HG02759 (cell line): ENCODE measurements around the gene PROX1.

Experiments used
- ATAC-seq: cut with Tn5 transposase; IDR thresholded peaks from one replicate; pipeline ENCODE4 v1.9.1; 2021; ENCODE audit warnings: mild to moderate bottlenecking, moderate library complexity; ENCODE audit not compliant: unreplicated experiment

PROX1 gene

DNA sequence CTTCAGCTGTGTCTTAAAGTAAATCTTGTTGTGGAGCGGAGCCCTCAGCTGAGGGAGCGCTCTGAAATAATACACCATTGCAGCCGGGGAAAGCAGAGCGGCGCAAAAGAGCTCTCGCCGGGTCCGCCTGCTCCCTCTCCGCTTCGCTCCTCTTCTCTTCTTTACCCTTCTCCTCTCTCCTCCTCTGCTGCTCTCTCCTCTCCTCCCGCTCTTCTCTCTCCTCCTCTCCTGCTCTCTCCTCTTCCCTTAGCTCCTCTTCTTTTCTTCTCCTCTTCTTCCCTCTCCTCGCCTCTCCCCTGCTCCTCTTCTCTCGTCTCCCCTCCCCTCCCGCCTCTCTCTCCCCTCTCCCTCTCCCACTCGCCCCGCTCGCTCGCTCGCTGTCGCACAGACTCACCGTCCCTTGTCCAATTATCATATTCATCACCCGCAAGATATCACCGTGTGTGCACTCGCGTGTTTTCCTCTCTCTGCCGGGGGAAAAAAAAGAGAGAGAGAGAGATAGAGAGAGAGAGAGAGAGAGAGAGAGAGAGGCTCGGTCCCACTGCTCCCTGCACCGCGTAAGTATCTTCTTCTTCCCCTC, at the start of gene PROX1:
Gene PROX1, plus strand, starts transcription at position 47 of the 580 bp plus-strand sequence. CDS start 8,563 bp downstream, outside the sequence.
- ATAC-seq, result peak; percentile 9

DNA sequence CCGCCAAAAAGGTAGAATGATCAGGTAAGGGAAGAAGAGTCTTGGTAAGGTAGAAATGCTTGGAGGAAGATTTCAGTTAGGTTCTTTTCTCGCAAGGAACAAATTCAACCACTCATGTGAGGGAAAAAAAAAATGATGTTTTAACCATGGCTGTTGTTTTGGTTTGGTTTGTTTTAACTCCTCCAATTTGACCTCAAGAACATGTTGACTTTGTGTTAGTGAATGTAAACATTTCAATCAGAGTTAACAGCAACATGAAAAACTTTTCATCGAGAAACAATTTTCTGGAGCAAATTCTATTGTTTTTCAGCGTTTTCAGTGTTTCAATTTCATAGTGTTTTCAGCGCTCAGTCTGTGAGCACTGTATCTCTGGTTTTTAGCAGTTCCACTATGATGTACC, 49.0 kb upstream of the PROX1 start:
- ATAC-seq, result no peak

DNA sequence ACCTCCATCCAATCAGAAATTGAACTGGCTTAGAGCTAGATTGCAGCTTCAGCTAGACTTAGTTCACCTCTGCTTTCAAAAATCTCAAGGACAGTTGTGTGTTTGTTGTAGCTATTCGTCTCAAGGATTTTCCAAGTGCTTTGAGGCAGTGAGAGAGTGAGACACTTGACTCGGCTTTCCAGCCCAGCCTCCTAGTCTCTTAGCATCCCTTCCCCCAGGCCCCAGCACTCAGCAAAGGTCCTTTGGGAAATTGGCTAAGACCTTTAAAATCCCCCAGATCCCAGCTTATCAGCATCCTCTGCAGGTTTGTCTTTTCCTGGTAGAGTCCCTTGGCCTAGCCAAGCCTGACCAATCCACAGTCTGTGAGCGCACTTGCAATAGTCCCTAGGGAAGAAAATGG, 47.9 kb upstream of the PROX1 start:
- no peak for ATAC-seq

DNA sequence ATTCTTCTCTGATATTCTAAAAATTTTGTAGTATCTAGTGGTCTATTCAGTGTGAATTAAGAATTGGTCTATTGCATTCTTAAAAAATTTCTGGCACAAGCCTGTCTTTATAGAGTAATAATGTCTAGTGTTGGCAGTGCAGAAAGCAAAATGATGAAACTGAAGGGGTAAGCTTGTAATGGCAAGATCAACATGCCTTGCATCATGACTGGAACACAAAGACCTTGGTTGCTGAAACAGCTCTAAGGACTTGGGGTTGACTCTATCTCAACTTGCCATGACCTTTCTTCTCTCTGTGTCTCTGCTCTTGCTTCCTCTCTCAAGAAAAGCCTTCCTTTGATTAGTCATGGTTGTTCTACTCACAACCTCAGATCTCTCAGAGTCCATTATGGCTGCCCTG, 46.8 kb upstream of the PROX1 start:
- ATAC-seq, result no peak

GRCh38 chr1:213942061-213942460, 45.7 kb upstream of the PROX1 start:
- no peak for ATAC-seq

DNA sequence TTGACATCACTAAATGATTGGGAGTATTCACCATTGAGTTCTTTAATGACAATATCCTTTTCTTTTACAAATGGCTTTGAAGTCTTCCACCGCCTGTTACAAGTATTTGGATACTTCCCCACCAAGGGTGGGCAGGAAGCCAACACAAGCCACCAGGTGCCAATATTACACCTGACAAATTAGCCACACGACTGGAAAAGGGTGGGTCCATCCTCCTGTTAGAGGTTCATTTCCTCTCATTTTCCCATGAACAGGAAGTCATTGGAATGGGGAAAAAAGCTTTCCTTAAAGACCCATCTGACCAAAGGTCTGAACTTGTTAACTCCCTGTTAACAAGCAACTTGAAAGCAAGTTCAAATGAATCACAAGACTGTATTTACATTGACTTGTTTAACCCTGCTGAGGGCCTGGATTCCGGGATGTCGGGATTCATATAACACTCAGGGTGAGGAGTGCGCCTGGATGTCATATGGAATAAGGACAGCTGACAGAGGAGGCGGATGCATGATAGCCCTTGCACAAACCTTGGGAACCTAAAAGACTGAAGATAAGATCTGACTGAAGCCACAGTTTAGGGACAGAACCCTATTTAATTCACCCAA, 40.5 kb upstream of the PROX1 start:
- ATAC-seq, result no peak

GRCh38 chr1:213951876-213952275, 35.9 kb upstream of the PROX1 start:
- no peak for ATAC-seq

DNA sequence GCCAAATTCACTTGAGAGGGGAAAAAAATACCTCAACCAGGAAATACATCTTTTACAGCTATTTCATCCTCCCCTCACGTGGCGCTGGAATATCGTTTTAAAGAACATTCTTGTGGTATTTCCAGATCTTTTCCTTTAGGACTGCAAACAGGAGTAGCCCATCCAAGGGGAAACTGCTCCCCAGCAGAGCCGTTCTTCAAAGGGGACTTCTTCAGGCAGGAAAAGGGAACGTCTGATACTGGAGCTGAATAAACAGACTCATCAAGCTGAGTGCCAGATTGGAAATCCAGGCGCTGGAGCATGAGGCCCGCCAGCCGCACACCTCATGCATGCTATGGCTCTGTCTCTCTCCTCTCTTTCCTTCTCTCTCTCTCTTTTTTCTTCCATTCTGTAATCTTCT, 34.0 kb upstream of the PROX1 start:
- no peak for ATAC-seq

DNA sequence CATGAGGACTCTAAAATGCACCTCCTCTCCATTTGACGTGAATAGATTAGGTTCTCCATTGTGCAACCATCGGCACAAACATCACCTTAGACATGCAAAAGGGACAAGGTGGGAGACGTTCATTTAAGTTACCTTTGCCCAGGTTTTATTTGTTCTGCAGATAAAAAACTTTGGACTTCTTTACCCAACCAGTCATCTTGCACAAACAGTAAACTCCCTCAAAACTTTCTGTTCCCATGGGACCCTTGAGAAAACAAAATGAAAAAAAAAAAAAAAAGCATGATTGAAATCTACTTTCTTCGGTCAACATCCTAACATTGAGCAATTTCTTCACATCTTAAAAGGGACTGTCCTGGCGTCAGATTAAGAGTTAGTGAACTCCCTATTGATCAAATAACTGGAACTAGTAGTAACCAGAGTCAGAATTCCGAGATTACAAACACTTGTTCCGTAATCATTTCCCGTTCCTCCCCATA, 31.4 kb upstream of the PROX1 start:
- ATAC-seq, result no peak

GRCh38 chr1:213958346-213958745, 29.4 kb upstream of the PROX1 start:
- no peak for ATAC-seq

DNA sequence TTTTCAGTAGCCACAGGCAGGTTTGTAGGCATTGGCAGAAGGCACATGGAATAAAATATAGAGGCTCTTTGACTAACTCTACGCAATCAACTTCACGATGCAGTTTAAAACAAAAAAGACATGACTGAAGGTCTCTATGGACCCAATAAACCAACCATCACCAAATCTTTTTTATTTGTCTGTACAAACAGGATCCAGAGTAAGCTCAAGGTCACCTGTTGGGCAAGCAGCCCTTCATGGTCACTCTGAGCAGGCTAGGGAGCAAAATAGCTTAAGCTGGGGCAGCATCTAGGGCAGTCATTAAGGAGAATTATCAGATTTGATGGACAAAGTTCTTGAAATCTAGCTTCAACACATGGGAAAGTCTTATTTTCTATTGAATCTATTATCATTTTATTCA, 26.8 kb upstream of the PROX1 start:
- ATAC-seq, result no peak

GRCh38 chr1:213962508-213962907, 25.3 kb upstream of the PROX1 start:
- no peak for ATAC-seq

DNA sequence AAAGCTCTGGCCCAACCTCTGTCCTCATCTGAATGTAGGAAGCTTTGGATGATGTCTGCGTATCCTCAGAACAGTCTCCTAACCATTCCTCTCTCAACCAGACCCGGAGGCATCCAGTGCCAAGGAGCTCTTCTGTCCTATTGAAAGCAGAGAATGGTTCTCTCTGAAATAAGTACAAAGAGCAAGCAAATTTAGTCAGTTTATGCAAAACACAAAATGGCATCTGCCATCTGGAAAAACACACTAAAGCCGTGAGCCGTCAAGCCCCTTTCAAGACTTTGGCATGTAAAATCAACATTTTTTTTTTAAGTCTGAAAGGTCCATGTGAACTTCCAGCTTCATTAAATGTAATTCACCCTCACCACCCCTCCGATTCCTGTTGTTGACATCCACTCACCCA, 21.7 kb upstream of the PROX1 start:
- ATAC-seq, result no peak

DNA sequence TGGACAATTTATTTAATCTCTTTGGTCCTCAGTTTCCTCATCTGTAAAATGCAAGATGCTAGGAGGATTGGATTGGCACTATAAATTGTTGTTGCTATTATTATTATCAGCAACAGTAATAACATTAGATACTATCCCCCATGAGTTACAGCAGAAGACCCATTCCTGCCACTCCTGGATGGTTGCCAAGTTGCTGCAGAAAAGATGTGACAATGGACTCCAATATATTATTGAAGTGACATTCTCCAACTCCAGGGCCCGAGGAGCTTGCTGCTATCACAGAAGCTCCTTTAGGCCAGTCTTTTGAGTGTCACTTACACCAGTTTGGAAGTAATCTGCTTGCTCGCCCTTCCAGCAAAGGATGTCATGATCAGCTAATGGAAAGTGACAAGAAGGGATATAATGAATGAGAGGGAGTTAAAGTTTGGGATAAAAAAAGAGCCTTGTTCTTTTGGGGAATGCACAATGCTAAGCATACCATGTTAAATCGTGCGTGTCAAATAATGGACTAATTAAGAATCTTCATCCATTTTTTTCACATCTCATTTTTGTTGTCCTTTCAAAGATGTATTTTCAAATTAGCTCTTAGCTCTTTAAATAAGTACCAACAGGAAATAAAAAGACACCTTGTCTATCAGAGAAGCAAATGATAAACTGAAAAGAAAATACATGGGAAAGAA, 19.5 kb upstream of the PROX1 start:
- ATAC-seq, result no peak

DNA sequence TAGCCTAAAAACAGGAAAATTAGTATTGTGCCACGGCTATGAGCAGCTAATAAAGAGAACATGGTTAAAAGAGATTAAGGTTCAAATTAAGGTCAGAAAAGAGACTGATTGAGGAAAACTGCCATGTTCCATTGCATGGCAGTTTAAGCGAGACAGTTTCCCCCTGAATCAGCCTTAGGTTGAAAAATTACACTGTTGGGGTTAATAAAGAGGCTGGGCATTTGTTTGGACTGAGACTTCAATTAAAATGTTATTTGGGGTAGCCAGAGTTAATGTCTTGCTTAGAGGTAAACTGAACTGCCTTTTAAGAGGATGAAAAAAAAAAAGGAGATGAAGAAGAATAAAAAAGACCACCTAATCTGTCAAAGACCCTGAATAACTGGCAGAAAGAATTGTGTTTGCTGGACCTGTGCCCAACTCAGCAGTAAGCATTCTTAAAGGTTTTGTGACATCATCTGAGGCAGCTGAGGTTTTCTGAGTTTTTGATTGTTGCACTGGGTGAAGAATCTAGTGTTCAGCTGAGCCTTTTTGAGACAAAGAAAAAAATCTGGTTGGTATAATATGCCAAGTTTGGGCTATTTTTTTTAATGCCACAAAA, 17.7 kb upstream of the PROX1 start:
- ATAC-seq, result no peak

DNA sequence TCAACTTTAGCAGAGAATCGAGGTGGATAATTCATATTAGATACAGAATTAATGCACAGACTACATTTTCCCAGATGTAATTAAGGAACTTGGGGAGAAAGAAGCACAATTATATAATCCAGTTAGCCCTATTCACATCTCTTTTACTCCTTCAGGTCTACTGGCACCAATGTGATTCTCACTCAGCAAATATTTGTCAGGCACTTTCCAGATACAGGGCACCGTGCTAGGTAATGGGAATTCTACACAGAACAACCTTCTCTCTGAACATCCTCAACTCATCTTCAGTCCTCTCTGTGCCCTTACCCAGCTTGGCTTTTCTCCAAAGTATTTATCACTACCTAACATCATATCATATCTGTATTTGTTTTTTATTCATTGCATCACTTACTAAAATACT, 15.6 kb upstream of the PROX1 start:
- no peak for ATAC-seq

DNA sequence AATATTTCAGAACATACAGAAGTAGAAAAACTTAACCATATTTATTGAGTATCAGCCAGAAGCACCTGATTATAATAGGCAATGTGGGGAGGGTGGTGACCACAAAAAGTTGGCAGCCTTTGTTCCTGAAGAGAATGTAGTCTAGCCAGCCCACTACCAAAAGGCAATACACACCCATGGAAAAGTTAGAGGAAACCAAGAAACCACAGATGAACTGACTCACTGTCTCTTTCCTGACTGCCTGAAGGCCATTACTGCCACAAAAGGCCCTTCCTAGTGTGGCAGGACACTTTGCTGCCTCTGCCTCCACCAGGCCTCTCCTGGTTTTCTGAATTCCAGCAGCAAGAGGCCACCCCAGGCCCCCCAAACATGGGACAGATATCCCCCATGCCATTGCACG, 14.6 kb upstream of the PROX1 start:
- ATAC-seq, result no peak

DNA sequence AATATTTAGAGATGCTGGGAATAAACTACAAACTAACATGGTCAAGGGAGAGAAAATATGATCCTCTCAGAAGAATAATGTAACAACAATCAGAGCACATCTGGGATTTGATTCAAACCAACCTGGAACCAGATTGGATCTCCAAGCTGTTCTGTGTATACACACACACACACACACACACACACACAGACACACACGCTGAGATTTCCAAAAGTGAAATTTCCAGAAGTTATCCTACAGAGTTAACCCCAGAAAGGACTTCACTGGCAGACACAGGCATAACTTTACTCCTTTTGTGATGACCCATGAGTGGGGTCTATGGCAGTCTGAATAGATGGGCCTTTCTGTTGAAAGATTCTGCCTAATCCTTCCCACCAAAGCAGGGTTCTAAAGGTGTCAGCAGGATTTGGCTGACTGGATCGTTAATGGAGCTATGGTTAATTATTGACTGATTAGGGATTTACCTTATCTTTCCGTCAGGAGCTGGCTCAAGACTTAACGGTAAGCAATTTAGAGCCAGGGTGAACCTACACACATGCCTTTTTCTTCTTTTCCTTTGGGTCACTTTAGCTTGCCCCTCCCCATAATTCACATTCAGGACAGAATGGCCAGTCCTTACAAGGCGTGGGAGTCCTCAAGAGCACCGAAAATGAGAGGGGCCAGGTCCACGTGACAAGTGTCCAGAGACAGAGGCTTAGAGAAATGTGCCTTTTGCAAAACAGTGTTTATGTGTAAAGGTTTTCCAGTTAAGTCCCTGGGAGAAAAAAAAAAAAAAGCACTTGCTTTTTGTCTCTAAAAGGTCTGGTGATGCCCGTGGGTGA, 10.9 kb upstream of the PROX1 start:
- no peak for ATAC-seq

- ATAC-seq, result no peak
Observed at GRCh38 chr1:213977486-213977842, 10.3 kb upstream of the PROX1 start.

- no peak for ATAC-seq
Observed at GRCh38 chr1:213977909-213978308, 9.9 kb upstream of the PROX1 start.
